Osteoblast (primary cell): Measurements from ENCODE around the gene B4GALT5. TPM values are rescaled to one million over a fixed set of nuclear protein-coding genes. Genes with fewer than 3 reads are reported as not detected.

Experiments
- DNase-seq: peaks from one replicate; pipeline ENCODE4 v3.0.0; 2011; ENCODE audit warnings: low spot score, mixed read lengths; ENCODE audit not compliant: insufficient read length; ENCODE audit errors: missing footprints
- H2AFZ ChIP-seq: 2 replicates; pipeline ENCODE4 v1.6.0; 2011; ENCODE audit warnings: mild to moderate bottlenecking, low read length
- H3K27ac ChIP-seq: 2 replicates; pipeline ENCODE4 v1.5.1; 2011; ENCODE audit warnings: mild to moderate bottlenecking, low read depth, low read length, moderate library complexity
- H3K27me3 ChIP-seq: 2 replicates; pipeline ENCODE4 v1.6.0; 2012; ENCODE audit warnings: mild to moderate bottlenecking, control low read depth, inconsistent platforms, low read length, moderate library complexity; ENCODE audit not compliant: insufficient read depth
- H3K36me3 ChIP-seq: 2 replicates; pipeline ENCODE4 v1.5.1; 2011; ENCODE audit warnings: mild to moderate bottlenecking, low read length, control low read depth, moderate library complexity; ENCODE audit not compliant: insufficient read depth
- H3K4me1 ChIP-seq: 2 replicates; pipeline ENCODE4 v1.5.1; 2011; ENCODE audit warnings: mild to moderate bottlenecking, low read length, control low read depth, moderate library complexity; ENCODE audit not compliant: insufficient read depth
- H3K4me2 ChIP-seq: 2 replicates; pipeline ENCODE4 v1.6.0; 2011; ENCODE audit warnings: mild to moderate bottlenecking, low read length; ENCODE audit not compliant: insufficient read depth
- H3K4me3 ChIP-seq: fragments of 200-600 bp; sonication (generic); 3 replicates; pipeline ENCODE4 v1.5.1; 2012; ENCODE audit warnings: mild to moderate bottlenecking, low read length, inconsistent platforms; ENCODE audit not compliant: insufficient read depth
- H3K79me2 ChIP-seq: 2 replicates; pipeline ENCODE4 v1.6.0; 2012; ENCODE audit warnings: mild to moderate bottlenecking, low read length, control low read depth, inconsistent platforms; ENCODE audit not compliant: insufficient read depth
- H3K9me3 ChIP-seq: 2 replicates; pipeline ENCODE4 v1.5.1; 2011; ENCODE audit warnings: low read depth, low read length, control low read depth
- H4K20me1 ChIP-seq: 2 replicates; pipeline ENCODE4 v1.6.0; 2012; ENCODE audit warnings: mild to moderate bottlenecking, low read length, control low read depth; ENCODE audit not compliant: insufficient read depth
- CTCF ChIP-seq: IDR thresholded peaks from 2 replicates; pipeline ENCODE4 v1.5.1; 2011; ENCODE audit warnings: mild to moderate bottlenecking, low read depth, low read length, moderate library complexity; ENCODE audit errors: extremely low read depth
- total RNA-seq: library from RNA; depleted of rRNA; stranded (reverse); fragments of >200 nt; gene quantifications from 2 replicates; pipeline ENCODE4 v1.2.3, GENCODE V29; 2012

The B4GALT5 gene
- total RNA-seq, 1 donor, result 35.8 TPM

- peaks cover 41% of the 10 kb centered on the region for H4K20me1 ChIP-seq
- H3K36me3 ChIP-seq, result peaks cover 27% of the 10 kb centered on the region
- H2AFZ ChIP-seq, result no peak overlapping the region
- H3K27me3 ChIP-seq, result no peaks in the 10 kb centered on the region
- peaks cover 51% of the 10 kb centered on the region for H3K79me2 ChIP-seq
- peak; percentile 45 for DNase-seq
- H3K4me1 ChIP-seq, result peaks cover 33% of the 10 kb centered on the region
- H3K4me2 ChIP-seq, result peak overlapping the region; percentile 45
- no peak for TF ChIP-seq CTCF
- H3K27ac ChIP-seq, result peak overlapping the region; percentile 53
- H3K4me3 ChIP-seq, result peak overlapping the region; percentile 7
- H3K9me3 ChIP-seq, result no peaks in the 10 kb centered on the region
These were observed 56.4 kb downstream of the B4GALT5 start for GRCh38 chr20:49657118-49657901.

DNA sequence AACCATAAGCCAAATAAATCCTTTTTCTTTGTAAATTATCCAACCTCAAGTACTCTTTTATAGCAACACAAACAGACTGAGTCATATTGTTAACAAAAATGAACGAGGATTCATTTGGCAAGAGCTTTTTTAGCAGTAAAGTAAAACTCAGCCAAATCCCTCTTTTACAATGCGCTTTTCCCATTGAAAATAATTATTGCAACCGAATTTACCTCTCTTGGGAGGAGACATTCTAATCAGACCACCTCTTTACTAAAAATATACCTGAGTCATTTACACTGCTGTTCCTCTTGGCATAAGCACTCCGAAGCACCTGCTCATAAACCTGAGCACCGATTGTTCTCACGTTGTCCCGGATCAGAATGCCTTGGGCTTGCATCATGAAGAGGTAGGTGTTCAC lies 57.4 kb downstream of the B4GALT5 start:
- H3K4me3 ChIP-seq, result no peak overlapping the region
- H3K27me3 ChIP-seq, result no peaks in the 10 kb centered on the region
- TF ChIP-seq CTCF, result no peak
- H3K79me2 ChIP-seq, result peaks cover 41% of the 10 kb centered on the region
- H3K4me2 ChIP-seq, result peak overlapping the region; percentile 45
- H3K27ac ChIP-seq, result no peak overlapping the region
- peaks cover 32% of the 10 kb centered on the region for H4K20me1 ChIP-seq
- peaks cover 27% of the 10 kb centered on the region for H3K4me1 ChIP-seq
- H2AFZ ChIP-seq, result no peak overlapping the region
- peaks cover 27% of the 10 kb centered on the region for H3K36me3 ChIP-seq
- no peak for DNase-seq
- H3K9me3 ChIP-seq, result no peaks in the 10 kb centered on the region

- Histone ChIP-seq H3K4me1 (peaks cover 24% of the 10 kb centered on the region), H3K9me3 (no peaks in the 10 kb centered on the region), H4K20me1 (peaks cover 22% of the 10 kb centered on the region), H3K27me3 (no peaks in the 10 kb centered on the region), H3K27ac (no peak overlapping the region), H3K4me3 (no peak overlapping the region), H3K4me2 (no peak overlapping the region), H3K79me2 (peaks cover 18% of the 10 kb centered on the region), H3K36me3 (peaks cover 27% of the 10 kb centered on the region), H2AFZ (no peak overlapping the region)
- no peak for DNase-seq
- TF ChIP-seq CTCF, result no peak
These were observed 59.7 kb downstream of the B4GALT5 start for GRCh38 chr20:49653925-49654434.

DNA sequence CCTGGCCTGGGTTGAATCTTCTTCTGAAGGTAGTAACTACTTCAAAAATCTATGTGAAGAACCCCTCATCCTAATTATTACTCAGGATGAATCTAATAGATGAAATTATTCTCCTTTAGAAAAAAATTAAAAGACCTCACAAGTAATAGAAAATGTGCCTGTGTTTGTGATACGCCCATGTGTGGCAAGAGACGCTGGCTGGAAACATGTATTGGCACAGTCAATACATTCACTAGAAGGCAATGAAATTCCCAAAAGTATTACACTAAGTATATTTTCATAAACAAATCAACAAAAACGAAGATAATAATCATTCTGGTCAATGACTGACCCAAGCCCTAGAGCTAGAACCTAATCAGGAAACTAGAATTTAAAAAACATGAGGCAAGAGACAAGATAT lies 64.0 kb downstream of the B4GALT5 start:
- Histone ChIP-seq H3K27me3 (no peaks in the 10 kb centered on the region), H4K20me1 (no peaks in the 10 kb centered on the region), H2AFZ (no peak overlapping the region), H3K79me2 (peaks cover 8% of the 10 kb centered on the region), H3K27ac (no peak overlapping the region), H3K4me1 (peaks cover 12% of the 10 kb centered on the region), H3K4me2 (no peak overlapping the region), H3K36me3 (peaks cover 36% of the 10 kb centered on the region), H3K4me3 (no peak overlapping the region), H3K9me3 (no peaks in the 10 kb centered on the region)
- TF ChIP-seq CTCF, result no peak
- DNase-seq, result no peak
